ENCODE measurements around the gene COP1. TPM values are rescaled to one million over a fixed set of nuclear protein-coding genes. Genes with fewer than 3 reads are reported as not detected.

COP1 gene
- total and polyA plus RNA-seq, 2 of the 8 experiments (the other 6 are each of a cell fraction or from before 2014, with no cell fraction given), result 26.2 to 44.9 TPM

DNA sequence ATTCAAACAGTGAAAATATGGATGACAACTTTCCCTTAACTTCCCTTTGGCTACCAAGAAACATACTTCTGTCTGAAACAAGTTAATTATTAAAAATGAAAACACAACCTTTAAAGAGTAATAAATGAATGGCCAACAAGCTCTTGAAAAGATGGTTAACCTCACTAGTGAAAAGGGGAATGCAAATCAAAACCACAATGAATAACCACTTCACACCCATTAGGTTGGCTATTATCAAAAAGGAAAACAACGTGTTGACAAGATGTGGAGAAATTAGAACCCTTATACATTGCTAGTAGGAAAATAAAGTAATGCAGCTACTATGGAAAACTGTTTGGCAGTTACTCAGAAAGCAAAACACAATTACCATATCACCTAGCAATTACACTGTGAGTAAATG lies 14.1 kb downstream of the COP1 start:
- H3K36me3 ChIP-seq (ENCODE audit: control insufficient read depth in 2 of 4, insufficient read depth in 4 of 4, low read length in 3 of 4), result no peaks in the 10 kb centered on the region
- H2BK12ac ChIP-seq (ENCODE audit: low read depth, low read length), result no peak overlapping the region
- H2BK20ac ChIP-seq (ENCODE audit: low read length), result no peak overlapping the region
- H3K4me3 ChIP-seq (ENCODE audit: extremely low read depth in 1 of 4, insufficient read depth in 2 of 4, low read depth in 3 of 4, low read length in 4 of 4), result no peak overlapping the region
- H3K23ac ChIP-seq (ENCODE audit: insufficient read length), result no peak overlapping the region
- H3K4ac ChIP-seq (replicated peaks; ENCODE audit: insufficient read length, low read depth, low read length), result no peak overlapping the region
- H2BK120ac ChIP-seq (replicated peaks; ENCODE audit: low read depth, low read length), result no peak overlapping the region
- no peaks in the 10 kb centered on the region for H3K23me2 ChIP-seq (ENCODE audit: low read depth, low read length)
- DNase-seq (ENCODE audit: low read depth in 1 of 2, low spot score in 2 of 2), result no peak
- H3K9me3 ChIP-seq (ENCODE audit: insufficient read depth in 2 of 2, low read depth in 1 of 2, low read length in 1 of 2), result no peaks in the 10 kb centered on the region
- H3K79me1 ChIP-seq (ENCODE audit: low read depth, low read length), result 0 out of 2 replicates have a peak, but pooled peaks cover 2% of the 10 kb centered on the region
- no peak overlapping the region for H4K8ac ChIP-seq (ENCODE audit: extremely low read depth, insufficient read depth, low read length)
- peaks cover 0 to 2% (median 0%) of the 10 kb centered on the region in 4 experiments; a peak in 2 of 7 replicates for H3K4me1 ChIP-seq (replicated peaks in 1 of 4; ENCODE audit: control insufficient read depth in 3 of 4, insufficient read depth in 4 of 4, low read length in 3 of 4)
- TF ChIP-seq TAF7 (optimal IDR thresholded peaks at IDR 0.05; ENCODE audit: borderline replicate concordance, low read depth, low read length), result no peak
- TF ChIP-seq POLR2A (IDR thresholded peaks at IDR 0.05; ENCODE audit: control extremely low read depth in 1 of 2, low read depth in 2 of 2, low read length in 2 of 2), result no peak
- TF ChIP-seq SIRT6 (IDR thresholded peaks at IDR 0.05; ENCODE audit: low read length), result no peak
- H4K20me1 ChIP-seq (replicated peaks in 1 of 2; ENCODE audit: control insufficient read depth in 1 of 2, insufficient read depth in 2 of 2, low read length in 2 of 2), result peaks cover 6 to 7% of the 10 kb centered on the region in 2 experiments
- 90% methylated on average over 1 of the region's 1 CpG; no CpG with 5 or more reads in 1 of the 2 experiments for WGBS, 2 experiments (ENCODE audit: extremely low coverage in 1 of 2, insufficient coverage in 1 of 2, insufficient read length in 1 of 2, insufficient replicate concordance in 2 of 2, low coverage in 1 of 2, low lambda C conversion rate in 2 of 2, missing lambda C conversion rate in 1 of 2)
- H3K79me2 ChIP-seq (ENCODE audit: control insufficient read depth in 1 of 2, insufficient read depth in 2 of 2, low read length in 2 of 2), result peaks cover 11 to 100% of the 10 kb centered on the region in 2 experiments
- H2AK5ac ChIP-seq (ENCODE audit: low read depth, low read length), result no peak overlapping the region
- H3K56ac ChIP-seq (replicated peaks; ENCODE audit: insufficient read length, low read depth, low read length), result no peak overlapping the region
- no peak overlapping the region for H3K9ac ChIP-seq (replicated peaks in 1 of 4; ENCODE audit: extremely low read depth in 1 of 4, low read depth in 3 of 4, low read length in 3 of 4)
- no peak for FAIRE-seq
- no peak overlapping the region for H4K91ac ChIP-seq (replicated peaks; ENCODE audit: insufficient read length, low read length)
- ChIA-PET POLR2A (ENCODE audit: partially characterized antibody) (interaction anchor here (1.4 kb wide), 1 partner anchor 15 kb away, joined by 3 read pairs; no protein-coding TSS in a partner anchor), CTCF (ENCODE audit: partially characterized antibody) (no interaction called here)
- H3K27ac ChIP-seq (ENCODE audit: low read depth, low read length), result no peak overlapping the region
- H2BK15ac ChIP-seq (ENCODE audit: low read length), result no peak overlapping the region
- H3K14ac ChIP-seq (ENCODE audit: insufficient read length), result no peak overlapping the region
- no peaks in the 10 kb centered on the region for H3K27me3 ChIP-seq (replicated peaks in 1 of 4; ENCODE audit: control insufficient read depth in 3 of 4, extremely low read depth in 1 of 4, insufficient read depth in 3 of 4, low read length in 3 of 4)
- H4K5ac ChIP-seq (ENCODE audit: insufficient read length, low read depth, low read length), result no peak overlapping the region
- H3K18ac ChIP-seq (ENCODE audit: extremely low read depth, low read length), result no peak overlapping the region
- no peak overlapping the region for H2BK5ac ChIP-seq (ENCODE audit: low read depth, low read length)
- H2AFZ ChIP-seq (ENCODE audit: low read length), result no peak overlapping the region
- no peak overlapping the region for H3K4me2 ChIP-seq (ENCODE audit: insufficient read depth in 1 of 2, low read depth in 2 of 2, low read length in 2 of 2)
